NCI-H187 treated with DMSO at 0.1 percent for 48 hours (cell line): ENCODE measurements around the gene ALG9.

Experiments used
- DNase-seq: peaks from one replicate; lab custom pipeline; 2025; lab: John Stamatoyannopoulos, UW

The ALG9 gene

GRCh38 chr11:111835665-111836064 is 35.7 kb downstream of the ALG9 start:
- DNase-seq, result no peak

DNA sequence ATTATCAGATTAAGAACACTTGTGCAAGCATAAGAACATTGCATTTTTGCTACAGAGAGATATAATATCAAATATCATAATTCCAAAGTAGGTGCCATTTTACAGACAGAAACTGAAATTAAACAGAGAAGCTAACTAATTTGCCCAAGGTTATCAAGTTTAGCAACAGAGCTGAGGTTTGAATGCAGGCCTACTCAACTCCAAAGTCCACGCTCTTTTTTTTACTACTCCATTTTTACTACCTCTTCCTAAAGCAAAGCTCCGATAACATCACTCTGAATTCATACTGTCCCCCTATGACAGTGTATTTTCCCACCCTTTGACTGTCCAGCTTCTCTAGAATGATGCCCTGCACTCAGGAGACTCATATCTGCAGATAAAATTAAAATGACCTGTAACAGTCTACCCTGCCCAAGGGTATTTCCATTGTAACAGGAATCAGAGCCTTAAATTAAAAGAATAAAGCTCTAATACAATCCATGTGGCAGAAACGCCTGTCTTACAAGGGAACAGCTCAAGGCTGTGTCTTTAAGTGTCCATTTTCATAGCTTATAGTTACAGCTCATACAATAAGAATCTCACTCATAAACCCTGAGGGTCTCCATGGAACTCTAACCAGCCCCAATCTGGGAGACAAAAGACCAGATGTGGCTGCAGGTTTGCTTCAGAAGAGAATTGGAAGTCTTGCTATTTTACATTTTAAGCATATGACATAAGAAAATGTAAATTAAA is 36.8 kb downstream of the ALG9 start:
- DNase-seq, result no peak

DNA sequence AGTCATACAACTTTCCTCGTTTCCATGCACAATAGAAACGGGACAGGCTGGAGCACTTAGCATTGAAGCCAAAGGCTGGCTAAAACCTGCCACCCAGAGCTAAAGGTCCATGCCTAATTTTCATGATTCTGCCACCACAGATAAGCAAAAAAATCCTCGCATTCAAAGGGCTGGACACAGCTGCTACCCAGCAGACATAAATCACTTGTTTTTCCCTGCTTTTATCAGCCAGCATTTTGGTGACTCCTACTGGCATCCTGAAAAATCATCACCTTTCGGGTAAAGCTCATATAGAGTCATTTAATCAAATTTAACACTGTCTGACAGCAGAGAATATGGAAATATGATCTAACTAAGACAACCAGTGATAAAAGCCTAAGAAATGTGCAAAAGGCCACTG is 37.9 kb downstream of the ALG9 start:
- DNase-seq, result no peak

GRCh38 chr11:111829185-111829968 is 42.0 kb downstream of the ALG9 start:
- DNase-seq, result no peak

DNA sequence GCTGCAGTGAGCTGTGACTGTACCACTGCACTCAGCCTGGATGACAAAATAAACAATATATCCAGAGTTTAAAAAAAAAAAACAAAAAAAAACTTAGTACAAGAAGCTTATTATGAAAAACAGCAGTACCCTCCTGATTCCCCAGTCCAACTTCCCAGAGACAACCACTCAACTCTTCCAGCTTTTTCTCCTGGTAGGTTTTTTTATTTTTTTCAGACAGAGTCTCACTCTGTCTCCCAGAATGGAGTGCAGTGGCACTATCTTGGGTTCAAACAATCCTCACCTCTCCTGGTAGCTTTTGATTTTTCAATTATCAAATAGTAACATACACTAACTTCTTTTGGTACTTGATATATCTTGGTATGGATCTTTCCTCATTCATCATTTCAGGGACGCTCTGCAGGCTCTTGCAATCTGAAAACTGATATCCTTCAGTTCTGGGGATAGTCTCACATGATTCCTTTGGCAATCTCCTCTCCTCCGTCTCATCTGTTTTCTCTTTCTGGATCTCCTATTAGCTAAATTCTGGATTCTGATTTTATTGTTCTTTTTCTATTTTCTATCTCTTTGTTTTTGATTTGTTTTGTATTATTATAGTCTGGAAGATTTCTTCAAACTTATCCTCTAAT is 44.9 kb downstream of the ALG9 start:
- no peak for DNase-seq

DNA sequence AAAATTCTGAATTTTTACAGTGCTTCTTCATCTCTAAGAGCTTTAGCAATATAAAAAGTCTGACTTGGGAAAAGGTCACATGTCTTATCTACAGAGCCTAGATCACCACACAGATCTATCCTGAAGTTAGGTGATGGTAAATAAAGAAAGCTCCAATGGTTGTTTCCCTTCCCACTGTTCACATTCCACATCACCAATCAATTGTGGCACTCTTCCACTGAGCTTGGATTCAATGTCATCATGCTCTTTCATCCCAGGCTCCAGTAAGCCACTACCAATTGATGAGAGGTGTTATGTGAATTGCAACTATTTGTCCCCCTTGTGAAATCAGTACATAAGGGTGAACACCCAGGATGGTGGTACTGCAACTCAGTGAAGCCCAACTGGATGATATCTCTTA is 47.8 kb downstream of the ALG9 start:
- no peak for DNase-seq

DNA sequence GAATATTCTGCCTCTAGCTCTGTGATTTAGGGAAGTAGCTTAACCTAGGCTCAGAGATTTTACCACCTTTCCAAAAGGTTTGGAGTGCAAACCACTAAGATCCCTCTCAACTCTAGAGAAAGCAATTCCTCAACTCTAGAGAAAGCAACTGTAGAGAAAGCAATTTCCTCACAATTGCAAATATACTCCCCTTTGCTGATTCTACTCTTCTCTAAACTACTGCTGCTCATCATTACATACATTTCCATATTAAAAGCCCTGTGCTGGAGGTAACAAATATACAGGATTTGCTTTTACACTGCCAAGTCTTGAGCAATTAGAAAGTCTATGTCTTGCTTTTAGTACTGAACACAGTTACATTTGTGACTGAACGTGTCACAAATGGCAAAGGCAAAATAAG is 48.2 kb downstream of the ALG9 start:
- DNase-seq, result no peak

DNA sequence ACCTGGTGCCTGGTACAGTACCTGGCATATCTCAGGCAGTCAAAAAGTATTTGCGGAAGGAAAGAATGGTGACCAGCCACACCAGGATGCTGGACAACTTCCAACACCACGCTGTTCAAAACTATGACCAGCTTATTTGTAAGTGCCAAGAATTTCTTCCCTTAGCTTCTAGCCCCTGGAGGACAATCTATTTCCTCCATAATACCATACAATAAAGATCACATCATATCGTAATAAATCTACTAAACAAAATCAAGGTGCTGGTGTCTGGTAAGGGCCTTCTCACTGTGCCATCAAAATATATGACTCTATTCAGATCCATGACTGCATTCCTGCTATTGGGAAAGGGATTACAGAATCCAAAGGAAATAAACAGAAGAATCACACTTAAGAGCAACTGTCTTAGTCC is 51.5 kb downstream of the ALG9 start:
- DNase-seq, result no peak

- no peak for DNase-seq
Observed at GRCh38 chr11:111819161-111819828, 52.1 kb downstream of the ALG9 start.

GRCh38 chr11:111815489-111815888 is 55.9 kb downstream of the ALG9 start:
- no peak for DNase-seq

- no peak for DNase-seq
Observed at GRCh38 chr11:111814557-111815320, 56.6 kb downstream of the ALG9 start.

DNA sequence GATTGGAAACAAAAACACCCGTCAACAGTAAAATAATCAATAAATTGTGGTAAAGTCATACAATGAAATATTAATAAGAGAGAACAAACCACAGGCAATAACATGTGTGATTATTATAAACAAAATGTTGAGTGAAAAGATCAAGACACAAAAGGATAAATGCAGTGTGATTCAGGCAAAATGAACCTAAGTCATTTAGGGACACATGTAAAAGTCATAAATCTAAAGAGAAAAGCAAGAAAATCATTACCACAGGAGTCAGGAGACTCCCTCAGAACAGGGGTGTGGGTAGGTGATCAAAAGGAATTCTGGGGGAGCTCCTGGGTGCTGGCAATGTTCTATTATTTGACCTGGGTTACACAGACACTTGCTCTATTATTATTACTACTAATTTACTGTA is 57.3 kb downstream of the ALG9 start:
- DNase-seq, result no peak

DNA sequence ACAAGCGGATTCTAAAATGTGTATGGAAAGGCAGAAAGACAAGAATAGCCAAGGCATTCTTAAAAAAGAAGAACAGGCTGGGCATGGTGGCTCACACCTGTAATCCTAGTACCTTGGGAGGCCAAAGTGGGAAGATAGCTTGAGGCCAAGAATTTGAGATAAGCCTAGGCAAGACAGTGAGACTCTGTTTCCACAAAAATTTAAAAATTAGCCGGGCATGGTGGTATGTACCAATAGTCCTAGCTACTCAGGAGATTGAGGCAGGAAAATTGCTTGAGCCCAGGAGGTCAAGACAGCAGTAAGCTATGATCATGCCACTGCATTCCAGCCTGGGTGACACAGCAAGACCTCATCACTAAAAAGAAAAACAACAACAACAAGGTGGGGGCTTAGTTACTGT is 59.2 kb downstream of the ALG9 start:
- DNase-seq, result no peak

DNA sequence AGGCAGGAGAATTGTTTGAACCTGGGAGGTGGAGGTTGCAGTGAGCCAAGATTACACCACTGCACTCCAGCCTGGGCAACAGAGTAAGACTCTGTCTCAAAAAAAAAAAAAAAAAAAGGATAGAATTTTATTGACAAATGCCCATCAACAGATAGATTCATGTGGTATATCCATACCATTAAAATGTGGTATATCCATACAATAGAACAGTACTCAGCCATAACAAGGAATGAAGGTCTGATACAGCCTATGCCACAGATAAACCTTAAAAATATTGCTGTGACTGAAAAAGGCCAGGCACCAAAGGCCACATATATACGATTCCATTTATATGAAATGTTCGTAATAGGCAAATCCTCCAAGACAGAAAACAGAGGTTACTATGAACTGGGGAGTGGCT is 59.9 kb downstream of the ALG9 start:
- DNase-seq, result no peak

GRCh38 chr11:111808834-111809233 is 62.5 kb downstream of the ALG9 start:
- no peak for DNase-seq

DNA sequence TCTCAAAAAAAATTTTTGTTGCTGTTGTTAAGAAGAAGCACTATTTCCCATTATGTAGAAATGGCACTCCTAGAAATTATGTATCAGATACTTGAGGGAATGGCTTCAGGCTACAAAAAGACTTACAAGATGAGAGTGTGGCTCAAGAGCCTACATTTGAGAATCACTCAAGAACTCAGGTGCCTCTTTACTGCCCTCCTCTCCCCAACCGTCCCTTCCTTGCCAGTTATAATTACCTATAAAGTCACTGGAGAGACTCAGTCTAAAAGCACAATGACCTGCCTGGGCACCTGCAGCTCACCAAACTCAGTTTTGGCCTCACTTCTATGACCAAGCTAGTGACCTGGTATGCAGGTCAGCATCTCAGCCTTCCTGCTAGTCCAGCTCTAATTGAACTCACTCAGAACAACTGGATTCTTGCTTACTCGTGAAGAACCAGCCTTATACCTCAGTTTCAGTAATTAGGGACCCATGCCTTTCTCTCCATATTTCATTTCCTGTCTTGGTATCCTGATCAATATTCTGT is 63.3 kb downstream of the ALG9 start:
- DNase-seq, result no peak

DNA sequence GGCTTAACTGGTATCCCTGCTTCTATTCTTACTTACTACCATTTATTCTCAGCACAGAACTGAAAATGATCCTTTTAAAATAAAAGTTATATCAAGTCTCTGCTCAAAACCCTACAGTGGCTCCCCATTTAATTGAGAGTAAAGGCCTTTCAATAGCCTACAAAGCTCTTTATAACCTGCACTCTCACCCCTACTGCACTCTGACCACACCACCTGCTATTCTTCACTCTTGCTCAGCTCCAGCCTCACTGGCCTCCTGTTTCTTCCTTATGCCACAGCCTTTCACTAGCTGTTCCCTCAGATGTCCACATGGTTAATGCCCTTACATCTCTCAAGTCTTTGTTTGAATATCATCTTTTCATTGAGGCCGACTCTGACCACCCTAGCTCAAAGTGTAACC is 64.3 kb downstream of the ALG9 start:
- DNase-seq, result no peak

DNA sequence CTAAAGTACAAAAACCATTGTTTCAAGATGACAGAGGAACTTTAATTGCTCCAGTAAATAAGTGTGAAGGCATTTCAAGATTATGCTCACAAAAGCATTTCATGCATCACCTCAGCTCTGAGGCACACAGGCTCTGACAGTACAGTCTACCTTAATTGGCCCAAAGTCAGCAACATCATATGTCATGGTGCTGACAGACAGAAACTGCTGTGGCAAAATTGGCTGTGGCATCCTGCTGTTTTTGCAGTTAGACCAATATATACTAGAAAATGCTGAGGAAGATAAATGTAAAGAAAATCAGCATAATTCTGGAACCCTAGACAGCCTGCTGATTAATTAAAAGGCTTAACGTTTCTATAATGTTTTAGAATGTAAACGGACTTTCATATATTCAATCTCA is 70.2 kb downstream of the ALG9 start:
- DNase-seq, result no peak

DNA sequence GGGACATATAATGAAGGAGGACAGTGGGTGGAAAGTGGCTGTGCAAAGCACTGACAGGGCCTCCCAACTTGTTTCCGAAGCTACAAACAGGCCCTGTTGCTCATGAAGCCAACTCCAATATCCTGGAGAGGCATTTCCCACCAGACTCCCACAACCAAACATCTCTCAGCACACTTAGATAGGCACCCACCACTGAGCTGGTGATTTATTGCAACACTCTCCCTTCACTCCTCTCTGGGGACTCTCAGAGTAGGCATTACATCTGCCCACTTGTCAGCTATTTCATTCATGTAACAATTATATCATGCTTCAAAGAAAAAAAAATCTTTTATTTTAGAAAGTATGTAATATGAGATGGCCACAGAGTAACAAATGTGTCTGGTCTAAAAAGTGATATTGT is 73.1 kb downstream of the ALG9 start:
- DNase-seq, result no peak

DNA sequence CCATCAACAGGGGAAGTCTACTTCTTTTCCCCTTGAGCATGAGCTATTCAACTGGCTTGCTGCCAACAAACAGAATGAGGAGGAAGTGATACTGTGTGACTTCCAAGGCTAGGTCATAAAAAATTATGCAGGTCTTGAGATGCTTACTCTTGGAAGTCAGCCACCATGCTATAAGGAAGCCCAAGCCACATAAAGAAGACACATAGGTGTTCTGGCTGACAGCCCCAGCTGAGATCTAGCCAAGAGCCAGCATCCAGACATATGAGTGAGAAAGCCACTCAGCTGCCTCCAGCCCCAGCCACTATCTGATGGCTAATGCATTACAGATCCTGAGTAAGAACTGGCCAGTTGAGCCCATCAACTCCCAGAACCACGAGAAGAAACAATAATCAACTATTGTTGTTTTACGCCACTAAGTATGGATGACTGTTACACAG is 74.2 kb downstream of the ALG9 start:
- DNase-seq, result no peak

DNA sequence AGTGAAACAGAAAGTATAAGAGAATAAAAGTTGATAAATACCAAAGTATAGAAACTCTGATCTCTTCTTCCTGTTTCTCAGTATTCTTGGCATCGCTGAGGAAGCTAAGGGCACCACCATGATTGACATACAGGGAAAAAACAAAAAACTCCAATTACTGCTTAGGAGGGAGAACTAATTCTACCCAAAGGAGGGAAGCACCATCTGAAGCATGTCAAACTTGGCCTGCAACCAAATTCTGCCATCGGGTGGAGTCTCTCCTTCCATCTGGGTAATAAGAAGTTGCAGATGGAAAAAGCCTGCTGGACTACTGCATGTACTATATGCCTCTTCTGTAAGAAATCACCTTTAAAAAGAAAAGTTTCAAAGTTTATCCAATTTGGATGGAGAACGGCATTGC is 74.7 kb downstream of the ALG9 start:
- no peak for DNase-seq
